Keratinocyte (primary cell): Measurements from ENCODE around the gene DSE. TPM values are rescaled to one million over a fixed set of nuclear protein-coding genes. Genes with fewer than 3 reads are reported as not detected.

Experiments used
- DNase-seq: peaks from one replicate; pipeline ENCODE4 v3.0.0-alpha.2; 2011; ENCODE audit warnings: low read depth, missing footprints, low spot score
- FAIRE-seq: peaks from 2 replicates; lab custom pipeline; 2011; peaks lifted over from hg19 to GRCh38; lab: Jason Lieb, UNC
- H2AFZ ChIP-seq: 2 replicates; pipeline ENCODE4 v1.6.0; 2012; ENCODE audit warnings: low read length, control low read depth, inconsistent platforms; ENCODE audit not compliant: control insufficient read depth
- H3K27ac ChIP-seq: 2 replicates; pipeline ENCODE4 v1.5.1; 2011; ENCODE audit warnings: low read length; ENCODE audit not compliant: control insufficient read depth, insufficient read depth
- H3K27me3 ChIP-seq: 3 replicates; pipeline ENCODE4 v1.6.0; 2011; ENCODE audit warnings: low read length; ENCODE audit not compliant: control insufficient read depth, insufficient read depth; ENCODE audit errors: extremely low read depth
- H3K36me3 ChIP-seq, 2 experiments: 2 replicates in 1 of 2; 3 replicates in 1 of 2; pipeline ENCODE4 v1.5.1; 2011; ENCODE audit warnings: low read length in 2 of 2, mild to moderate bottlenecking in 1 of 2; ENCODE audit not compliant: control insufficient read depth in 2 of 2, insufficient read depth in 2 of 2; ENCODE audit errors: extremely low read depth in 1 of 2
- H3K4me1 ChIP-seq: 3 replicates; pipeline ENCODE4 v1.5.1; 2011; ENCODE audit warnings: low read length; ENCODE audit not compliant: control insufficient read depth, insufficient read depth; ENCODE audit errors: extremely low read depth
- H3K4me2 ChIP-seq: 3 replicates; pipeline ENCODE4 v1.6.0; 2011; ENCODE audit warnings: low read depth, low read length; ENCODE audit not compliant: control insufficient read depth, insufficient read depth; ENCODE audit errors: extremely low read depth
- H3K4me3 ChIP-seq, 3 experiments: fragments of 200-600 bp in 1 of 3; sonication (generic) in 1 of 3; 2 replicates in 2 of 3; 3 replicates in 1 of 3; pipeline ENCODE4 v1.5.1; 2011 to 2016; ENCODE audit warnings: low read length in 3 of 3, mild to moderate bottlenecking in 3 of 3, control low read depth in 2 of 3, inconsistent platforms in 1 of 3, low read depth in 1 of 3, mixed read lengths in 1 of 3, mixed run types in 1 of 3, moderate library complexity in 1 of 3; ENCODE audit not compliant: control insufficient read depth in 2 of 3, insufficient read depth in 2 of 3; ENCODE audit errors: extremely low read depth in 1 of 3
- H3K79me2 ChIP-seq: 2 replicates; pipeline ENCODE4 v1.6.0; 2012; ENCODE audit warnings: low read length; ENCODE audit not compliant: control insufficient read depth, insufficient read depth
- H3K9ac ChIP-seq: 3 replicates; pipeline ENCODE4 v1.6.0; 2011; ENCODE audit warnings: low read length; ENCODE audit not compliant: control insufficient read depth, insufficient read depth; ENCODE audit errors: extremely low read depth
- H3K9me1 ChIP-seq: 3 replicates; pipeline ENCODE4 v1.6.0; 2011; ENCODE audit warnings: low read length; ENCODE audit not compliant: control insufficient read depth, insufficient read depth; ENCODE audit errors: extremely low read depth
- H3K9me3 ChIP-seq: 2 replicates; pipeline ENCODE4 v1.5.1; 2012; ENCODE audit warnings: low read depth, low read length; ENCODE audit not compliant: control insufficient read depth
- H4K20me1 ChIP-seq: 3 replicates; pipeline ENCODE4 v1.6.0; 2011; ENCODE audit warnings: low read length; ENCODE audit not compliant: control insufficient read depth, insufficient read depth; ENCODE audit errors: extremely low read depth
- EZH2 ChIP-seq: IDR thresholded peaks from one replicate; pipeline ENCODE4 v1.6.1; 2012; ENCODE audit warnings: inconsistent platforms, mild to moderate bottlenecking, low read length, moderate library complexity
- dilution Hi-C: fragments of 300-500 bp; cut with MboI; formaldehyde crosslinking; loops from one replicate; pipeline ENCODE4 v1.7.0; 2020; ENCODE audit warnings: low sequenced_read_pairs; ENCODE audit not compliant: extremely low pct_ligation_motif_present
- polyA plus RNA-seq, 5 experiments: library from polyadenylated mRNA; depleted of rRNA in 3 of 5; stranded (reverse) in 3 of 5; stranded (forward) in 1 of 5; unstranded in 1 of 5; fragments of >200 nt; gene quantifications; 1 replicate in 1 of 5; 2 replicates in 3 of 5; 3 replicates in 1 of 5; pipeline versions ENCODE4 v1.2.1 to v1.2.3, GENCODE V29; 2011 to 2012; ENCODE audit warnings: missing spikeins in 2 of 5, low read depth in 1 of 5, low replicate concordance in 1 of 5
- TF ChIP-seq, protein P1 (sequence below), 3 experiments: IDR thresholded peaks in 1 of 3; conservative IDR thresholded peaks in 1 of 3; optimal IDR thresholded peaks in 1 of 3; 2 replicates in 2 of 3; 3 replicates in 1 of 3; pipeline versions ENCODE3 to v1.5.1; 2011; ENCODE audit warnings: low read length in 3 of 3, mild to moderate bottlenecking in 3 of 3, moderate library complexity in 2 of 3, control low read depth in 1 of 3, inconsistent platforms in 1 of 3; ENCODE audit not compliant: insufficient read depth in 2 of 3; ENCODE audit errors: extremely low read depth in 1 of 3

The DSE gene
- polyA plus RNA-seq, 1 donor (not counting 4 experiments of a cell fraction or from before 2014, with no cell fraction given): 99.7 TPM

DNA sequence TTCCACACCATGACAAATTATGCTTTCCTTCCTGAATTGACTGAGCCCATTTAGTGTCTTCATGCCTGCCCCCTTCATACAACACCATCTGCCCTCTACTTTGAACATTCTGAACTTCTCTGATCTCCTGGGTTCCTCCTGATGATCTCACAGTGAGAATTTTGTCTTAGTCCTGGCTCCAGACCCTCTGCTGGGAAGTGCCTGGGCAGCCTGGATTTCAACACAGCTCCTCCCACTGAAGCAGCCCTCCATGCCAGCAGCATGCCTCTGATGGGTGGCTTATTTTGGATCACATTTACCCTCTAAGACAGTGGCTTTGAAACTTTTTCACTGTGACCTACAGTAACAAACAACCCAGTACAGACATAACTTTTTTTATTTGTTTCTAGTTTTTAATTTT is 41.5 kb downstream of the DSE start:
- FAIRE-seq (no peak), DNase-seq (no peak)
- Histone ChIP-seq H3K27me3 (no peaks in the 10 kb centered on the region), H3K27ac (no peak overlapping the region), H3K9me3 (no peaks in the 10 kb centered on the region), H3K4me3 (no peak overlapping the region), H3K4me1 (peaks cover 7% of the 10 kb centered on the region), H2AFZ (no peak overlapping the region), H3K9ac (no peak overlapping the region), H3K4me2 (no peak overlapping the region), H4K20me1 (no peaks in the 10 kb centered on the region), H3K36me3 (peaks cover 3 to 13% of the 10 kb centered on the region in 2 experiments), H3K9me1 (no peaks in the 10 kb centered on the region), H3K79me2 (peaks cover 78% of the 10 kb centered on the region)
- dilution Hi-C loops: no loop called here
- TF ChIP-seq, protein P1, sequence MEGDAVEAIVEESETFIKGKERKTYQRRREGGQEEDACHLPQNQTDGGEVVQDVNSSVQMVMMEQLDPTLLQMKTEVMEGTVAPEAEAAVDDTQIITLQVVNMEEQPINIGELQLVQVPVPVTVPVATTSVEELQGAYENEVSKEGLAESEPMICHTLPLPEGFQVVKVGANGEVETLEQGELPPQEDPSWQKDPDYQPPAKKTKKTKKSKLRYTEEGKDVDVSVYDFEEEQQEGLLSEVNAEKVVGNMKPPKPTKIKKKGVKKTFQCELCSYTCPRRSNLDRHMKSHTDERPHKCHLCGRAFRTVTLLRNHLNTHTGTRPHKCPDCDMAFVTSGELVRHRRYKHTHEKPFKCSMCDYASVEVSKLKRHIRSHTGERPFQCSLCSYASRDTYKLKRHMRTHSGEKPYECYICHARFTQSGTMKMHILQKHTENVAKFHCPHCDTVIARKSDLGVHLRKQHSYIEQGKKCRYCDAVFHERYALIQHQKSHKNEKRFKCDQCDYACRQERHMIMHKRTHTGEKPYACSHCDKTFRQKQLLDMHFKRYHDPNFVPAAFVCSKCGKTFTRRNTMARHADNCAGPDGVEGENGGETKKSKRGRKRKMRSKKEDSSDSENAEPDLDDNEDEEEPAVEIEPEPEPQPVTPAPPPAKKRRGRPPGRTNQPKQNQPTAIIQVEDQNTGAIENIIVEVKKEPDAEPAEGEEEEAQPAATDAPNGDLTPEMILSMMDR (optimal IDR thresholded peaks at IDR 0.05 in 1 of 3, IDR thresholded peaks at IDR 0.05 in 1 of 3, conservative IDR thresholded peaks at IDR 0.05 in 1 of 3; ENCODE audit: extremely low read depth in 1 of 3, insufficient read depth in 2 of 3, low read length in 3 of 3): no peak
- no peak for TF ChIP-seq EZH2

DNA sequence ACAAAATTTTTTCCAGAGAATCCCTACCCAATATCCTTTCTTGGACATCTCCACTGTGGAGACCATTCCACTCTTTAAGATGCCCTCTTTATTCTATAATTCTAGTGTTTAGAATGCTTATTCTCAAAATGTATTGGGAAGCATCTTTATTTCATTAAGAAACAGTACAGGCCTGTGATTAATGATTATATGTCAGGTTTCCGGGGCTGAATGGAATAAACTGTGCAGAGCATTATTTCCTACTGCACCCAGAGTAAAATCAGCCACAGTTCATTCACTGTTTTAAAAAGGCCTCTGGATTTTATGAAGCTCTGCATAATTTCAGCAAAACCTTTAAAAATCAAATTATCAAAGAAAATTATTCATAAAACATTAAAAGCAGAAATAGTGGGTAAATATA is 42.6 kb downstream of the DSE start:
- H3K9me3 ChIP-seq: no peaks in the 10 kb centered on the region
- FAIRE-seq: no peak
- peaks cover 9% of the 10 kb centered on the region for H3K4me1 ChIP-seq
- TF ChIP-seq, protein P1 (optimal IDR thresholded peaks at IDR 0.05 in 1 of 3, IDR thresholded peaks at IDR 0.05 in 1 of 3, conservative IDR thresholded peaks at IDR 0.05 in 1 of 3; ENCODE audit: extremely low read depth in 1 of 3, insufficient read depth in 2 of 3, low read length in 3 of 3): no peak
- no peak for TF ChIP-seq EZH2
- H3K4me2 ChIP-seq: no peak overlapping the region
- dilution Hi-C loops: no loop called here
- no peak overlapping the region for H2AFZ ChIP-seq
- peaks cover 1 to 13% of the 10 kb centered on the region in 2 experiments for H3K36me3 ChIP-seq
- DNase-seq: no peak
- no peak overlapping the region for H3K27ac ChIP-seq
- no peaks in the 10 kb centered on the region for H3K27me3 ChIP-seq
- peaks cover 75% of the 10 kb centered on the region for H3K79me2 ChIP-seq
- no peaks in the 10 kb centered on the region for H4K20me1 ChIP-seq
- no peak overlapping the region for H3K4me3 ChIP-seq
- H3K9me1 ChIP-seq: no peaks in the 10 kb centered on the region
- no peak overlapping the region for H3K9ac ChIP-seq
